ENCODE data around the gene NDUFB7. TPM values are rescaled to one million over a fixed set of nuclear protein-coding genes. Genes with fewer than 3 reads are reported as not detected.
"Not testable (repeated sequence)": the region's sequence is repeated elsewhere in the genome, so short reads cannot be mapped to it uniquely, and the experiment has no call there.

The NDUFB7 gene
- total and polyA plus RNA-seq, 12 donors: 347 to 1,673 (median 476) TPM

- Histone ChIP-seq H3K36me3 (peaks cover 0 to 27% (median 0%) of the 10 kb centered on the region in 9 donors), H3K27ac (peak overlapping the region in 1 of 10 donors; percentile 23), H3K4me3 (no peak overlapping the region), H3K9me3 (no peaks in the 10 kb centered on the region), H3K4me1 (peaks cover 0 to 49% (median 26%) of the 10 kb centered on the region in 9 donors), H3K27me3 (no peaks in the 10 kb centered on the region)
- TF ChIP-seq, protein P1, sequence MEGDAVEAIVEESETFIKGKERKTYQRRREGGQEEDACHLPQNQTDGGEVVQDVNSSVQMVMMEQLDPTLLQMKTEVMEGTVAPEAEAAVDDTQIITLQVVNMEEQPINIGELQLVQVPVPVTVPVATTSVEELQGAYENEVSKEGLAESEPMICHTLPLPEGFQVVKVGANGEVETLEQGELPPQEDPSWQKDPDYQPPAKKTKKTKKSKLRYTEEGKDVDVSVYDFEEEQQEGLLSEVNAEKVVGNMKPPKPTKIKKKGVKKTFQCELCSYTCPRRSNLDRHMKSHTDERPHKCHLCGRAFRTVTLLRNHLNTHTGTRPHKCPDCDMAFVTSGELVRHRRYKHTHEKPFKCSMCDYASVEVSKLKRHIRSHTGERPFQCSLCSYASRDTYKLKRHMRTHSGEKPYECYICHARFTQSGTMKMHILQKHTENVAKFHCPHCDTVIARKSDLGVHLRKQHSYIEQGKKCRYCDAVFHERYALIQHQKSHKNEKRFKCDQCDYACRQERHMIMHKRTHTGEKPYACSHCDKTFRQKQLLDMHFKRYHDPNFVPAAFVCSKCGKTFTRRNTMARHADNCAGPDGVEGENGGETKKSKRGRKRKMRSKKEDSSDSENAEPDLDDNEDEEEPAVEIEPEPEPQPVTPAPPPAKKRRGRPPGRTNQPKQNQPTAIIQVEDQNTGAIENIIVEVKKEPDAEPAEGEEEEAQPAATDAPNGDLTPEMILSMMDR (IDR thresholded peaks at IDR 0.05): no peak
- intact Hi-C loops (cut with DNase I): no loop called here
- ATAC-seq (peak in 1 of 8 donors; percentile 27), DNase-seq (no peak)
- 68 to 71% methylated on average over 9 of the region's 9 CpGs for WGBS, 2 donors
Observed at GRCh38 chr19:14545716-14546082, 26.2 kb downstream of the NDUFB7 start.

DNA sequence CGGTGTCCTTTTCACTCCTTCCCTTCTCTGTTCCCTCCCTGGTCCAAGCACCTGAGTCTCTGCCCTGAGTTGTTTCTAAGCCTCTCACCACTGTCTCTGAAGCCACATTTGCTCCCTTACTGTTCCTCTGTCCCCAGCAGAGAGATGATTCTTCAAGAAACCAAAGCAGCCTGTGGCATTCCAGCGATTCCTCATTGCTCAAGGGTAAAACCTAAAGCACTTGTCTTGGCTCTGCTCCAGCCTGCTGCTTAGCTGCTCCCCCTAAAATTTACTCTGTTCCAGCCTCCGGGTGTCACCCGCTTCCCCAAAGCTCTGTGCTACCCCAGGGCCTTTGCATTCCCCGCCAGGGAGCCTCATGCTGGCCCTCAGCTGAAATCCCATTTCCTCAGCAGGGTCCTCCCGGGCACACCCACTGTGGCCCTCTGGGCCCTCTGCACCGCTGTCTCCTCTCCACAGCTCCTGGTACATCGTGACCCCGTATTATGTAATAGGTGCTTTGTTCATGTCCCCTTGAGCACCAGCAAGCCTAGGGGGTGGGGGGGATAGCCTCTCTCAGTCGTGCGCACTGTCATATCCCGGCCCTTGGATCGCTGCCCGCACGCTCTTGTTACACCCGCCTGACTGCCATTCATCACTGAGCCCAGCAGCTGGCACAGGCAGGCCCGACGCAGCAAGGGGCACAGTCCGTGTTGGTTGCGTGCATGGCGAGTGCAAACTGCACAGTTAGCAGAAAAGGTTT is 26.7 kb downstream of the NDUFB7 start:
- peak overlapping the region in 3 of 10 donors; percentile 4 to 37 (median 9) for H3K27ac ChIP-seq
- H3K9me3 ChIP-seq: no peaks in the 10 kb centered on the region
- DNase-seq (peak; percentile 53 to 79), ATAC-seq (peak; percentile 19 to 89 (median 70))
- WGBS, 2 donors: 59 to 60% methylated on average over 21 of the region's 21 CpGs
- TF ChIP-seq, protein P1 (IDR thresholded peaks at IDR 0.05): no peak
- H3K27me3 ChIP-seq: no peaks in the 10 kb centered on the region
- intact Hi-C loops (cut with DNase I): no loop called here
- H3K36me3 ChIP-seq: peaks cover 0 to 27% (median 0%) of the 10 kb centered on the region in 9 donors
- H3K4me3 ChIP-seq: no peak overlapping the region
- peaks cover 0 to 44% (median 20%) of the 10 kb centered on the region in 9 donors for H3K4me1 ChIP-seq

GRCh38 chr19:14544047-14544446 is 27.8 kb downstream of the NDUFB7 start:
- no peak overlapping the region for H3K4me3 ChIP-seq
- H3K27ac ChIP-seq: peak overlapping the region in 1 of 10 donors; percentile 0
- H3K27me3 ChIP-seq: no peaks in the 10 kb centered on the region
- H3K9me3 ChIP-seq: no peaks in the 10 kb centered on the region
- H3K4me1 ChIP-seq: peaks cover 0 to 40% (median 20%) of the 10 kb centered on the region in 9 donors
- TF ChIP-seq, protein P1 (IDR thresholded peaks at IDR 0.05): no peak
- ATAC-seq (no peak), DNase-seq (no peak)
- intact Hi-C loops (cut with DNase I): no loop called here
- peaks cover 0 to 20% (median 0%) of the 10 kb centered on the region in 9 donors for H3K36me3 ChIP-seq
- 80% methylated on average over 5 of the region's 5 CpGs for WGBS, 2 donors

GRCh38 chr19:14542711-14543328 is 29.0 kb downstream of the NDUFB7 start:
- peak in 7 of 8 donors; percentile 56 to 73 (median 61) for ATAC-seq
- Histone ChIP-seq H3K9me3 (no peaks in the 10 kb centered on the region), H3K27ac (peak overlapping the region; percentile 14 to 72 (median 51)), H3K27me3 (no peaks in the 10 kb centered on the region), H3K4me1 (peaks cover 0 to 44% (median 22%) of the 10 kb centered on the region in 9 donors), H3K36me3 (peaks cover 0 to 12% (median 0%) of the 10 kb centered on the region in 9 donors), H3K4me3 (no peak overlapping the region)
- peak in 1 of 2 donors; percentile 41 for DNase-seq
- intact Hi-C loops (cut with DNase I): no loop called here
- WGBS, 2 donors: 38 to 46% methylated on average over 7 of the region's 7 CpGs
- TF ChIP-seq, protein P1 (IDR thresholded peaks at IDR 0.05): no peak

DNA sequence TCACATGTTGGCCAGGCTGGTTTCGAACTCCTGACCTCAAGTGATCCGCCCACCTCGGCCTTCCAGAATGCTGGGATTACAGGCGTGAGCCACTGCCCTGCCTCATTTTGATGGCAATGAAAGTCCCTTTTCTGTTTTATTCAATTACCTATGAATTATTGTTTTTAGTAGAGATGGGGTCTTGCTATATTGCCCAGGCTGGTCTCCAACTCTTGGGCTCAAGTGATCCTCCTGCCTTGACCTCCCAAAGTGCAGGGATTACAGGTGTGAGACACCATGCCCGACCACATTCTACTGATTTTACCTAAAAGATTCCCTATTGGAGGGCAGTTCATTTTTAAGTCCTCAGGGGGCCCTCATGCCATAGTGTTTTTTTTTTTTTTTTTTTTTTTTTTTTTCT is 29.9 kb downstream of the NDUFB7 start:
- ATAC-seq; H3K27me3 ChIP-seq; DNase-seq; intact Hi-C loops (cut with DNase I); H3K9me3 ChIP-seq; H3K4me3 ChIP-seq: not testable (repeated sequence)
- peaks cover 0 to 11% (median 0%) of the 10 kb centered on the region in 9 donors for H3K36me3 ChIP-seq
- H3K4me1 ChIP-seq: peaks cover 0 to 50% (median 24%) of the 10 kb centered on the region in 9 donors
- peak overlapping the region in 2 of 10 donors; percentile 56 to 65 for H3K27ac ChIP-seq
- 76 to 88% methylated on average over 5 of the region's 5 CpGs for WGBS, 2 donors
